Measurements from ENCODE around the gene CLDN3. TPM values are rescaled to one million over a fixed set of nuclear protein-coding genes. Genes with fewer than 3 reads are reported as not detected.

The CLDN3 gene
- total and polyA plus RNA-seq, 9 of the 15 experiments (the other 6 are each of a cell fraction or from before 2014, with no cell fraction given), result 0.29 TPM; not detected in 8

- TF ChIP-seq NBN (IDR thresholded peaks at IDR 0.05; ENCODE audit: low read depth), result peak; percentile 28; the same call in 1 of the 2 replicates
- TF ChIP-seq COPS2 (conservative IDR thresholded peaks at IDR 0.05), result no peak
- no peak for TF ChIP-seq HEY1 (CRISPR knock-in tag; IDR thresholded peaks at IDR 0.05; ENCODE audit: borderline replicate concordance)
- no peak for TF ChIP-seq PCBP1 (IDR thresholded peaks at IDR 0.05; ENCODE audit: low read depth, low read length, poor library complexity, severe bottlenecking)
- TF ChIP-seq WHSC1 (IDR thresholded peaks at IDR 0.05; ENCODE audit: low read length), result no peak
- TF ChIP-seq SAP30 (IDR thresholded peaks at IDR 0.05; ENCODE audit: borderline replicate concordance, insufficient read depth, low read depth, low read length, poor library complexity, severe bottlenecking), result no peak
- no peak for TF ChIP-seq SMARCA4 (IDR thresholded peaks at IDR 0.05)
- no peak for TF ChIP-seq C11orf30 (IDR thresholded peaks at IDR 0.05; ENCODE audit: low read depth)
- TF ChIP-seq NFRKB (IDR thresholded peaks at IDR 0.05; ENCODE audit: low read depth), result no peak
- TF ChIP-seq CBX8 (IDR thresholded peaks at IDR 0.05; ENCODE audit: borderline replicate concordance, extremely low read depth, low read depth, low read length, poor library complexity, severe bottlenecking), result no peak
- TF ChIP-seq FUS (optimal IDR thresholded peaks at IDR 0.05; ENCODE audit: low read depth, low read length), result no peak
- TF ChIP-seq, protein P1, sequence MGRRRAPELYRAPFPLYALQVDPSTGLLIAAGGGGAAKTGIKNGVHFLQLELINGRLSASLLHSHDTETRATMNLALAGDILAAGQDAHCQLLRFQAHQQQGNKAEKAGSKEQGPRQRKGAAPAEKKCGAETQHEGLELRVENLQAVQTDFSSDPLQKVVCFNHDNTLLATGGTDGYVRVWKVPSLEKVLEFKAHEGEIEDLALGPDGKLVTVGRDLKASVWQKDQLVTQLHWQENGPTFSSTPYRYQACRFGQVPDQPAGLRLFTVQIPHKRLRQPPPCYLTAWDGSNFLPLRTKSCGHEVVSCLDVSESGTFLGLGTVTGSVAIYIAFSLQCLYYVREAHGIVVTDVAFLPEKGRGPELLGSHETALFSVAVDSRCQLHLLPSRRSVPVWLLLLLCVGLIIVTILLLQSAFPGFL (CRISPR knock-in tag; IDR thresholded peaks at IDR 0.05), result no peak
- TF ChIP-seq SMAD1 (IDR thresholded peaks at IDR 0.05; ENCODE audit: low read depth, low read length, partially characterized antibody), result no peak
- TF ChIP-seq GATAD2B (IDR thresholded peaks at IDR 0.05; ENCODE audit: borderline replicate concordance), result no peak
- no peak for TF ChIP-seq ZBTB8A (IDR thresholded peaks at IDR 0.05; ENCODE audit: partially characterized antibody)
- peak; percentile 30; the same call in 1 of the 2 replicates for TF ChIP-seq NKRF (IDR thresholded peaks at IDR 0.05; ENCODE audit: borderline replicate concordance)
- TF ChIP-seq CGGBP1 (CRISPR knock-in tag; IDR thresholded peaks at IDR 0.05), result no peak
- no peak for TF ChIP-seq SNIP1 (IDR thresholded peaks at IDR 0.05; ENCODE audit: low read depth)
- no peak for TF ChIP-seq ZNF766 (CRISPR knock-in tag; conservative IDR thresholded peaks at IDR 0.05)
- TF ChIP-seq MIER1 (IDR thresholded peaks at IDR 0.05; ENCODE audit: low read depth), result no peak
- no peak for TF ChIP-seq ZNF507 (tag; conservative IDR thresholded peaks at IDR 0.05)
- no peak for TF ChIP-seq PTBP1 (IDR thresholded peaks at IDR 0.05; ENCODE audit: low read depth, low read length)
- no peak for TF ChIP-seq NELFE (IDR thresholded peaks at IDR 0.05; ENCODE audit: insufficient read depth, insufficient read length)
- TF ChIP-seq SRSF7 (optimal IDR thresholded peaks at IDR 0.05; ENCODE audit: low read depth, low read length), result no peak
- TF ChIP-seq HMG20A (CRISPR knock-in tag; conservative IDR thresholded peaks at IDR 0.05), result no peak
- TF ChIP-seq FIP1L1 (IDR thresholded peaks at IDR 0.05; ENCODE audit: low read depth, low read length, poor library complexity, severe bottlenecking), result no peak
Measured at GRCh38 chr7:73734619-73735527, 35.2 kb downstream of the CLDN3 start (continued).
